IPS-NIHi7 (cell line): ENCODE results near the gene CACNA1E.

Experiments used
- DNase-seq: peaks from one replicate; pipeline ENCODE4 v3.0.0; 2012; ENCODE audit warnings: mixed read lengths; ENCODE audit errors: extremely low spot score

CACNA1E gene

GRCh38 chr1:181632492-181632891 is 149.2 kb downstream of the CACNA1E start:
- no peak for DNase-seq

GRCh38 chr1:181632960-181633359 is 149.6 kb downstream of the CACNA1E start:
- DNase-seq, result no peak

GRCh38 chr1:181635110-181635509 is 151.8 kb downstream of the CACNA1E start:
- DNase-seq, result no peak

GRCh38 chr1:181637998-181638397 is 154.7 kb downstream of the CACNA1E start:
- no peak for DNase-seq

- no peak for DNase-seq
Measured at GRCh38 chr1:181640956-181641355, 157.6 kb downstream of the CACNA1E start.

GRCh38 chr1:181643631-181644030 is 160.3 kb downstream of the CACNA1E start:
- DNase-seq, result no peak

- no peak for DNase-seq
Measured at GRCh38 chr1:181645171-181645570, 161.9 kb downstream of the CACNA1E start.

- no peak for DNase-seq
Measured at GRCh38 chr1:181646710-181647109, 163.4 kb downstream of the CACNA1E start.

- no peak for DNase-seq
Measured at GRCh38 chr1:181647314-181648035, 164.2 kb downstream of the CACNA1E start.

- DNase-seq, result no peak
Measured at GRCh38 chr1:181651276-181651675, 168.0 kb downstream of the CACNA1E start.

- no peak for DNase-seq
Measured at GRCh38 chr1:181655756-181656155, 172.4 kb downstream of the CACNA1E start.

GRCh38 chr1:181656491-181656890 is 173.2 kb downstream of the CACNA1E start:
- DNase-seq, result no peak

- no peak for DNase-seq
Measured at GRCh38 chr1:181658581-181658980, 175.3 kb downstream of the CACNA1E start.

- no peak for DNase-seq
Measured at GRCh38 chr1:181659321-181659957, 176.1 kb downstream of the CACNA1E start.

- no peak for DNase-seq
Measured at GRCh38 chr1:181660621-181661020, 177.3 kb downstream of the CACNA1E start.

GRCh38 chr1:181661569-181661968 is 178.3 kb downstream of the CACNA1E start:
- no peak for DNase-seq

GRCh38 chr1:181662606-181663005 is 179.3 kb downstream of the CACNA1E start:
- no peak for DNase-seq

GRCh38 chr1:181664543-181664942 is 181.2 kb downstream of the CACNA1E start:
- no peak for DNase-seq

- no peak for DNase-seq
Measured at GRCh38 chr1:181669246-181669645, 185.9 kb downstream of the CACNA1E start.

GRCh38 chr1:181674617-181675016 is 191.3 kb downstream of the CACNA1E start:
- no peak for DNase-seq

GRCh38 chr1:181675091-181675917 is 192.0 kb downstream of the CACNA1E start:
- DNase-seq, result no peak

- DNase-seq, result no peak
Measured at GRCh38 chr1:181675918-181676190, 192.5 kb downstream of the CACNA1E start.

GRCh38 chr1:181676269-181676668 is 193.0 kb downstream of the CACNA1E start:
- DNase-seq, result peak; percentile 71
